M059J (cell line): Measurements from ENCODE around the gene RALGDS. TPM values are rescaled to one million over a fixed set of nuclear protein-coding genes. Genes with fewer than 3 reads are reported as not detected.
"Not testable (repeated sequence)": the region's sequence is repeated elsewhere in the genome, so short reads cannot be mapped to it uniquely, and the experiment has no call there.

Source experiments
- DNase-seq: peaks from one replicate; pipeline ENCODE4 v3.0.0-alpha.2; 2012; ENCODE audit warnings: low read depth
- total RNA-seq: library from RNA; depleted of rRNA; stranded (reverse); fragments of >200 nt; shearing (Covaris generic); gene quantifications from 2 replicates; pipeline ENCODE4 v1.2.3, GENCODE V29; 2014

The RALGDS gene
- total RNA-seq, 1 experiment from 2014 or later, result 11.8 TPM

DNA sequence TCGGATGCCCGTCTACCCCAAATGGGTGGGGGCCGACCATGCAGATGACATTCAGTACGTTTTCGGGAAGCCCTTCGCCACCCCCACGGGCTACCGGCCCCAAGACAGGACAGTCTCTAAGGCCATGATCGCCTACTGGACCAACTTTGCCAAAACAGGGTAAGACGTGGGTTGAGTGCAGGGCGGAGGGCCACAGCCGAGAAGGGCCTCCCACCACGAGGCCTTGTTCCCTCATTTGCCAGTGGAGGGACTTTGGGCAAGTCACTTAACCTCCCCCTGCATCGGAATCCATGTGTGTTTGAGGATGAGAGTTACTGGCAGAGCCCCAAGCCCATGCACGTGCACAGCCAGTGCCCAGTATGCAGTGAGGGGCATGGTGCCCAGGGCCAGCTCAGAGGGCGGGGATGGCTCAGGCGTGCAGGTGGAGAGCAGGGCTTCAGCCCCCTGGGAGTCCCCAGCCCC, 50.5 kb downstream of the RALGDS start:
- not testable (repeated sequence) for DNase-seq

DNA sequence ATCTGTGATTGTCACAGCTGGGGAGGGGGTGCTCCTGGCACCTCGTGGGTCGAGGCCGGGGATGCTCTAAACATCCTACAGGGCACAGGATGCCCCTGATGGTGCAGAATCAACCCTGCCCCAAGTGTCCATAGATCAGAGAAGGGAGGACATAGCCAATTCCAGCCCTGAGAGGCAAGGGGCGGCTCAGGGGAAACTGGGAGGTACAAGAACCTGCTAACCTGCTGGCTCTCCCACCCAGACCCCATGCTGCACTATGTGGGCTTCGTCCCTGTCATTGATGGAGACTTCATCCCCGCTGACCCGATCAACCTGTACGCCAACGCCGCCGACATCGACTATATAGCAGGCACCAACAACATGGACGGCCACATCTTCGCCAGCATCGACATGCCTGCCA, 52.6 kb downstream of the RALGDS start:
- DNase-seq, result not testable (repeated sequence)

DNA sequence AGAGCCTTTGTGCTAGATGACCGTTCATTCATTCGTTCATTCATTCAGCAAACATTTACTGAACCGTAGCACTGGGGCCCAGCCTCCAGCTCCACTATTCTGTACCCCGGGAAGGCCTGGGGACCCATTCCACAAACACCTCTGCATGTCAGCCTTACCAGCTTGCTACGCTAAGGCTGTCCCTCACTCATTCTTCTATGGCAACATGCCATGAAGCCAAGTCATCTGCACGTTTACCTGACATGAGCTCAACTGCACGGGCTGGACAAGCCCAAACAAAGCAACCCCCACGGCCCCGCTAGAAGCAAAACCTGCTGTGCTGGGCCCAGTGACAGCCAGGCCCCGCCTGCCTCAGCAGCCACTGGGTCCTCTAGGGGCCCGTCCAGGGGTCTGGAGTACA, 53.2 kb downstream of the RALGDS start:
- no peak for DNase-seq

DNA sequence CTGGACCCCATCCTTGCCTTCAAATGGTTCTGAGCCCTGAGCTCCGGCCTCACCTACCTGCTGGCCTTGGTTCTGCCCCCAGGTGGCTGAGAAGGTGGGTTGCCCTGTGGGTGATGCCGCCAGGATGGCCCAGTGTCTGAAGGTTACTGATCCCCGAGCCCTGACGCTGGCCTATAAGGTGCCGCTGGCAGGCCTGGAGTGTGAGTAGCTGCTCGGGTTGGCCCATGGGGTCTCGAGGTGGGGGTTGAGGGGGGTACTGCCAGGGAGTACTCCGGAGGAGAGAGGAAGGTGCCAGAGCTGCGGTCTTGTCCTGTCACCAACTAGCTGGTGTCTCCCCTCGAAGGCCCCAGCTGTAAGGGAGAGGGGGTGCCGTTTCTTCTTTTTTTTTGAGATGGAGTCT, 54.0 kb downstream of the RALGDS start:
- DNase-seq, result no peak

DNA sequence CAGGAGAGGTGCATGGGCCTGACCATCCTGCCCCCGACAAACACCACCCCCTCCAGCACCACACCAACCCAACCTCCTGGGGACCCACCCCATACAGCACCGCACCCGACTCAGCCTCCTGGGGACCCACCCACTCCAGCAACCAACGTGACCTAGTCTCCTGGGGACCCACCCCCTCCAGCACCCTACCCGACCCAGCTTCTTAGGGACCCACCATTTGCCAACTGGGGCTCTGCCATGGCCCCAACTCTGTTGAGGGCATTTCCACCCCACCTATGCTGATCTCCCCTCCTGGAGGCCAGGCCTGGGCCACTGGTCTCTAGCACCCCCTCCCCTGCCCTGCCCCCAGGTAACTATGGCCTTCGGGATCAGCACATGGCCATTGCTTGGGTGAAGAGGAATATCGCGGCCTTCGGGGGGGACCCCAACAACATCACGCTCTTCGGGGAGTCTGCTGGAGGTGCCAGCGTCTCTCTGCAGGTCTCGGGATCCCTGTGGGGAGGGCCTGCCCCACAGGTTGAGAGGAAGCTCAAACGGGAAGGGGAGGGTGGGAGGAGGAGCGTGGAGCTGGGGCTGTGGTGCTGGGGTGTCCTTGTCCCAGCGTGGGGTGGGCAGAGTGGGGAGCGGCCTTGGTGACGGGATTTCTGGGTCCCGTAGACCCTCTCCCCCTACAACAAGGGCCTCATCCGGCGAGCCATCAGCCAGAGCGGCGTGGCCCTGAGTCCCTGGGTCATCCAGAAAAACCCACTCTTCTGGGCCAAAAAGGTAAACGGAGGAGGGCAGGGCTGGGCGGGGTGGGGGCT, 54.7 kb downstream of the RALGDS start:
- DNase-seq, result no peak

DNA sequence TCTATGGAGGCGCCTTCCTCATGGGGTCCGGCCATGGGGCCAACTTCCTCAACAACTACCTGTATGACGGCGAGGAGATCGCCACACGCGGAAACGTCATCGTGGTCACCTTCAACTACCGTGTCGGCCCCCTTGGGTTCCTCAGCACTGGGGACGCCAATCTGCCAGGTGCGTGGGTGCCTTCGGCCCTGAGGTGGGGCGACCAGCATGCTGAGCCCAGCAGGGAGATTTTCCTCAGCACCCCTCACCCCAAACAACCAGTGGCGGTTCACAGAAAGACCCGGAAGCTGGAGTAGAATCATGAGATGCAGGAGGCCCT, 56.0 kb downstream of the RALGDS start:
- DNase-seq, result no peak

DNA sequence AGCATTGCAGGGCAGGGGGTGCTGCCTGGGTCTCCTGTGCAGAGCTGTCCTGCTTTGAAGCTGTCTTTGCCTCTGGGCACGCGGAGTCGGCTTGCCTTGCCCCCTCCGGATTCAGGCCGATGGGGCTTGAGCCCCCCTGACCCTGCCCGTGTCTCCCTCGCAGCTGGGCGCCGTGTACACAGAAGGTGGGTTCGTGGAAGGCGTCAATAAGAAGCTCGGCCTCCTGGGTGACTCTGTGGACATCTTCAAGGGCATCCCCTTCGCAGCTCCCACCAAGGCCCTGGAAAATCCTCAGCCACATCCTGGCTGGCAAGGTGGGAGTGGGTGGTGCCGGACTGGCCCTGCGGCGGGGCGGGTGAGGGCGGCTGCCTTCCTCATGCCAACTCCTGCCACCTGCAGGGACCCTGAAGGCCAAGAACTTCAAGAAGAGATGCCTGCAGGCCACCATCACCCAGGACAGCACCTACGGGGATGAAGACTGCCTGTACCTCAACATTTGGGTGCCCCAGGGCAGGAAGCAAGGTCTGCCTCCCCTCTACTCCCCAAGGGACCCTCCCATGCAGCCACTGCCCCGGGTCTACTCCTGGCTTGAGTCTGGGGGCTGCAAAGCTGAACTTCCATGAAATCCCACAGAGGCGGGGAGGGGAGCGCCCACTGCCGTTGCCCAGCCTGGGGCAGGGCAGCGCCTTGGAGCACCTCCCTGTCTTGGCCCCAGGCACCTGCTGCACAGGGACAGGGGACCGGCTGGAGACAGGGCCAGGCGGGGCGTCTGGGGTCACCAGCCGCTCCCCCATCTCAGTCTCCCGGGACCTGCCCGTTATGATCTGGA, 56.6 kb downstream of the RALGDS start:
- DNase-seq, result no peak

DNA sequence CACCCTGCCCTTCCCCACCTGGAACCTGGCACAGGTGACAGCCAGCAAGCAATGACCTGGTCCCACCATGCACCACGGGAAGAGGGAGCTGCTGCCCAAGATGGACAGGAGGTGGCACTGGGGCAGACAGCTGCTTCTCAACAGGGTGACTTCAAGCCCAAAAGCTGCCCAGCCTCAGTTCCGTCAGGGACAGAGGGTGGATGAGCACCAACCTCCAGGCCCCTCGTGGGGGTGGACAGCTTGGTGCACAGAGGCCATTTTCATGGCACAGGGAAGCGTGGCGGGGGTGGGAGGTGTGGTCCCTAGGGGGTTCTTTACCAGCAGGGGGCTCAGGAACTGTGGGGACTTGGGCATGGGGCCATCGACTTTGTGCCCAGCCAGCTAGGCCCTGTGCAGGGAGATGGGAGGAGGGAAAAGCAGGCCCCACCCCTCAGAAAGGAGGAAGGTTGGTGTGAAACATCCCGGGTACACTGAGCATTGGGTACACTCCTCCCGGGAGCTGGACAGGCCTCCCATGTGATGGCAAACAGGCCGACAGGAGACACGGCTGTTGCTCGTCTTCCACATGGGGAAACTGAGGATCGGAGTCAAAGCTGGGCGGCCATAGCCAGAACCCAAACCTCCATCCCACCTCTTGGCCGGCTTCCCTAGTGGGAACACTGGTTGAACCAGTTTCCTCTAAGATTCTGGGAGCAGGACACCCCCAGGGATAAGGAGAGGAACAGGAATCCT, 57.4 kb downstream of the RALGDS start:
- DNase-seq, result no peak

DNA sequence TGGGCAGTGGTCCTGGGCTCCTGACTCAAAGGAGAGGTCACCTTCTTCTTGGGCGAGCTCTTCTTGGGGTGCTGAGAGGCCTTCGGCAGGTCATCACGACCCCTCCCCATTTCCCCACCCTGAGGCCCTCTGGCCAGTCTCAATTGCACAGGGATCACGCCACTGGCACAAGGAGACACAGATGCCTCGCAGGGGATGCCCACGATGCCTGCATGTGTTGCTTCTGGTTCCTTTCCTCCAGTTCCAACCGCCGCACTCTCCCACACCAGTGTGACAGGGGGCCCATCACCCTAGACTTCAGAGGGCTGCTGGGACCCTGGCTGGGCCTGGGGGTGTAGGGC, 57.9 kb downstream of the RALGDS start:
- no peak for DNase-seq

DNA sequence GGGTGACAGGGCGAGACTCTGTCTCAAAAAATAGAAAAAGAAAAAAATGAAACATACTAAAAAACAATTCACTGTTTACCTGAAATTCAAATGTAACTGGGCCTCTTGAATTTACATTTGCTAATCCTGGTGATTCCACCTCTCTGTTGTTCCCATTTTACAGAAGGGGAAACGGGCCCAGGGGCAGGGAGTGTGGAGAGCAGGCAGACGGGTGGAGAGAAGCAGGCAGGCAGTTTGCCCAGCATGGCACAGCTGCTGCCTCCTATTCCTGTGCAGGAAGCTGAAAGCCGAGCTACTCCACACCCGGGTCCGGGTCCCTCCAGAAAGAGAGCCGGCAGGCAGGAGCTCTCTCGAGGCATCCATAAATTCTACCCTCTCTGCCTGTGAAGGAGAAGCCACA, 58.5 kb downstream of the RALGDS start:
- not testable (repeated sequence) for DNase-seq

DNA sequence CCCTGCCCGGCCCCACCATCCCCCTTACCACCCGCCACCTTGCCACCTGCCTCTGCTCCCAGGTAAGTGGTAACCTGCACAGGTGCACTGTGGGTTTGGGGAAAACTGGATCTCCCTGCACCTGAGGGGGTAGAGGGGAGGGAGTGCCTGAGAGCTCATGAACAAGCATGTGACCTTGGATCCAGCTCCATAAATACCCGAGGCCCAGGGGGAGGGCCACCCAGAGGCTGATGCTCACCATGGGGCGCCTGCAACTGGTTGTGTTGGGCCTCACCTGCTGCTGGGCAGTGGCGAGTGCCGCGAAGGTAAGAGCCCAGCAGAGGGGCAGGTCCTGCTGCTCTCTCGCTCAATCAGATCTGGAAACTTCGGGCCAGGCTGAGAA, 59.3 kb downstream of the RALGDS start, which contains the start of gene CEL:
CEL (plus strand) TSS at position 218 of the 382 bp plus-strand sequence; CDS start at position 240, 22 bp downstream.
- not testable (repeated sequence) for DNase-seq

DNA sequence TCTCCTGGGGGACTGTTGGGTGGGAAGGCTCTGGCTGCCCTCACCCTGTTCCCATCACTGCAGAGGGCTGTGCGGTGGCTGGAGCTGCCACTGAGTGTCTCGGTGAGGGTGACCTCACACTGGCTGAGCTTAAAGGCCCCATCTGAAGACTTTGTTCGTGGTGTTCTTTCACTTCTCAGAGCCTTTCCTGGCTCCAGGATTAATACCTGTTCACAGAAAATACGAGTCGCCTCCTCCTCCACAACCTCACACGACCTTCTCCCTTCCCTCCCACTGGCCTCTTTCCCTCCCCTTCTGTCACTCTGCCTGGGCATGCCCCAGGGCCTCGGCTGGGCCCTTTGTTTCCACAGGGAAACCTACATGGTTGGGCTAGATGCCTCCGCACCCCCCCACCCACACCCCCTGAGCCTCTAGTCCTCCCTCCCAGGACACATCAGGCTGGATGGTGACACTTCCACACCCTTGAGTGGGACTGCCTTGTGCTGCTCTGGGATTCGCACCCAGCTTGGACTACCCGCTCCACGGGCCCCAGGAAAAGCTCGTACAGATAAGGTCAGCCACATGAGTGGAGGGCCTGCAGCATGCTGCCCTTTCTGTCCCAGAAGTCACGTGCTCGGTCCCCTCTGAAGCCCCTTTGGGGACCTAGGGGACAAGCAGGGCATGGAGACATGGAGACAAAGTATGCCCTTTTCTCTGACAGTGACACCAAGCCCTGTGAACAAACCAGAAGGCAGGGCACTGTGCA, 59.8 kb downstream of the RALGDS start:
- not testable (repeated sequence) for DNase-seq

DNA sequence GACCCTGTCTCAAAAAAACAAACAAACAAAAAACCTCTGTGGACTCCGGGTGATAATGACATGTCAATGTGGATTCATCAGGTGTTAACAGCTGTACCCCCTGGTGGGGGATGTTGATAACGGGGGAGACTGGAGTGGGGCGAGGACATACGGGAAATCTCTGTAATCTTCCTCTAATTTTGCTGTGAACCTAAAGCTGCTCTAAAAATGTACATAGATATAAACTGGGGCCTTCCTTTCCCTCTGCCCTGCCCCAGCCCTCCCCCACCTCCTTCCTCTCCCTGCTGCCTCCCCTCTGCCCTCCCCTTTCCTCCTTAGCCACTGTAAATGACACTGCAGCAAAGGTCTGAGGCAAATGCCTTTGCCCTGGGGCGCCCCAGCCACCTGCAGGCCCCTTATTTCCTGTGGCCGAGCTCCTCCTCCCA, 60.6 kb downstream of the RALGDS start:
- no peak for DNase-seq

DNA sequence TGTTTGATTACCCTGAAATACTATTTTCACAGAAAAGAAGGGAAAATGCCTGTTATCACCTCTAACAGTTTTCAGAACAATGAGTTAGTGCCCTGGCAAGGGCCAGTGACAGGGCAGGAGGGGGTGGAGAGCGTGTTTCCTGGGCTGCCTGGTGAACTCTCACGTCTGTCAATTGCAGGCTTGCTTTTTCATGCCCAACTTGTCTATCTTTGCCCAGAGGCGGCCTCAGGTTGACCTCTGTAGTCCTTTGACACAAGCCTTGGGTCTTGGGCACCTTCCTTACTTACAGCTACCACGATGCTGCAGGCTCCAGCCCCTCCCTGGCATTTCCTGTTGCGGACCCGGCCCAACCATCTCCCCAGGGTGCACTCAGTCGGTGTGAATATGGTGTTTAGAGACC, 61.4 kb downstream of the RALGDS start:
- DNase-seq, result no peak

DNA sequence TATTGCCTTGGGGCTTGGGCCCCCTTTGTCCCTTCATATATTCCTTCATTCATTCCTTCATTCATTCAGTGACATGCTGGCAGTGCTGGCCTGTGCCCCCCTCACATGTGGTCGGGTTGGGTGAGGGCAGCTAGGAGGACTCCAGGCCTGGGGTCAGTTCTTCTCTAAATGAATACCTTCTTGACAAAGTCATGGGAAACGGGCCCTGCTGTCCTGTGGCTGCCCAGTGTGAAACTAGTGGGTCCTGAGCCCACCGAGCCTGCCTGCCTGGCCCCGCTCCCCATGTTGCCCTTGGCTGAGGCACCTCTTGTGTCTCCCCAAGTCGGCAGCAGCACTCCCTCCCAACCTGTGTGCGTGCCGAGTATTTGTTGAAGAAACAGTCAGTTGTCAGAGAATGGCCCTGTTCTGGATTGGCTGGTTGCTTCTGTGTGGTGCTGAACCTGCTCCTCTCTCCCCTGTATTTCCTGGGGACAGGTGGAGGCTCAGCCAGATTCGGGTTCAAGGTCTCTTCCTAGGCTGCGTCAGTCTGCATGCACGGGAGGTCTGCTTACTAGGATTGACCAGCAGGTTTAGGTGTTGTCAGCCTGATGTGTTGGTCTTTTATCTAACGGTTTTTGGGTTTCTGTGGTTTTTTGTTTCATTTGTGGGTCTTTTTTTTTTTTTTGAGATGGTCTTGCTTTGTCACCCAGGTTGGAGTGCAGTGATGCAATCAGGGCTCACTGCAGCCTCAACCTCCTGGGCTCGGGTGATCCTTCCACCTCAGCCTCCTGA, 62.3 kb downstream of the RALGDS start:
- no peak for DNase-seq

DNA sequence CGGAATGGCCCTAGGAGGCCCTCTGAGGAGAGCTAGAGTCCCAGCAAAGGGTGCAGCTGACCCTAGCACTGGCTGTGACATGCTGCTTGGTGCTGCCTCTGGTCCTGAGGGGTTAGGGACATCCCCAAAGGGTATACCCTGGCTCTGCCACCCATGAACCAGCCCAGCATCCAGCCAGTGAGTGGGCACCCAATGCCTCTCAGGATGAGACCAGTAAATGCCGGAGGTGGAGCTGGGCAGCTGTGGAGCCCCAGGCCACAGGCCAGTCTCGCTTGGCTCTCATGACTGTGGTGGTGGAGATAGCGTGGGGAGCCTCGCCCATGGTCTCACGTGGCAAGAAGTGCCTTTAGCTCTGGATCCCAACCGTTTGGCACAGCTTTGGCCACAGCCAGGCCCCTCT, 63.0 kb downstream of the RALGDS start:
- no peak for DNase-seq

DNA sequence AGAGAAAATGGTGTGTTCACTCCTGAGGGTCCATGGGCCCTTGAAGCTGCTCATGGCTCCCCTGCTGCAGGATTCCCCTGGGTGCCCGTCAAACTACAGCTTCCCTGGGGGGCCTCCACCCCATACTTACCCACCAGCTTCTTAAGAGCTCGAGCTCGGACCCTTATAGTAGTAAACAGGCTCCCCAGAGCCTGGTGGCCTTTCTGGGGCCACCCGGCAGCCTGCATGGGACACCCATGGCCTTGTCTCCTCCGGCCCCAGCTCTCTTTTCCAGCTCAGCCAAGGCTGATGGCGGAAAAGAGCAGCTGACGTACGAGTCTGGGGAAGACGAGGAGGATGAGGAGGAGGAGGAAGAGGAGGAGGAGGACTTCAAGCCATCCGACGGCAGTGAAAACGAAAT, 63.5 kb downstream of the RALGDS start:
- DNase-seq, result no peak

DNA sequence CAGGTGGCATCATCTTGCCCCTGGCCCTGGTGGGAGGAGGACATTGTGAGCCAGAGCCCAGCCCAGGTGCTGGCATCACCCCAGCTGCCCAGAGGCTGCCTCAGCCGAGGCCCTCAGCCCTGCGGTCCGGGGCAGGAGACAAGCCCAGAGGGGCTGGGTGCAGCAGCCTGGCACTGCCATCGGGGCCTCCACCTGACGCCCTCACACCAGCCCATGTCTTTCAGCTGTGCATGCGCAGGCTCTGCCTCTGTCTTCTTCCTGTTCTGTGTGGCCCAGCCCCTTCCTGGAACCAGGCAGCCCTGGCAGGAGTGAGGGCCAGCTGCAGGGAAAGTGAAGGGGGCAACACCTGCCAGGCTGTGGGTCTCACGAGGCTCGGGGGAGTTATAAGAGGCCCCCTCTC, 64.0 kb downstream of the RALGDS start:
- no peak for DNase-seq

DNA sequence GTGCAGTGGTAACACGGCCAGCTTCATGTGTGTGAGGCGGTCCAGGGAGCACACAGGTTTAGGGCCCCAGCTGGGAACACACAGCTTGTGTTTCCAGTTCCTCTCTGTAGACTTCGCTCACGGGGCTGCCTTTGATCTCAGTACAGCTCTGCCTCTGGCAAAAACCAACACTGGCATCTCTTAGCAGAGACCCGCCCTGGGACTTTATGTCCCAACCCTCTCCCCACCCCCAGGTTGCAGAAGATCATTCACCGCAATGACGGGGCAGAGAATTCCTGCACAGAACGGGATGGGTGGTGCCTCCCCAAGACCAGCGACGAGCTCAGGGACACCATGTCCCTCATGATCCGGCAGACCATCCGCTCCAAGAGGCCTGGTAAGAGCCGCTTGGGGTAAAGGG, 64.5 kb downstream of the RALGDS start:
- no peak for DNase-seq

DNA sequence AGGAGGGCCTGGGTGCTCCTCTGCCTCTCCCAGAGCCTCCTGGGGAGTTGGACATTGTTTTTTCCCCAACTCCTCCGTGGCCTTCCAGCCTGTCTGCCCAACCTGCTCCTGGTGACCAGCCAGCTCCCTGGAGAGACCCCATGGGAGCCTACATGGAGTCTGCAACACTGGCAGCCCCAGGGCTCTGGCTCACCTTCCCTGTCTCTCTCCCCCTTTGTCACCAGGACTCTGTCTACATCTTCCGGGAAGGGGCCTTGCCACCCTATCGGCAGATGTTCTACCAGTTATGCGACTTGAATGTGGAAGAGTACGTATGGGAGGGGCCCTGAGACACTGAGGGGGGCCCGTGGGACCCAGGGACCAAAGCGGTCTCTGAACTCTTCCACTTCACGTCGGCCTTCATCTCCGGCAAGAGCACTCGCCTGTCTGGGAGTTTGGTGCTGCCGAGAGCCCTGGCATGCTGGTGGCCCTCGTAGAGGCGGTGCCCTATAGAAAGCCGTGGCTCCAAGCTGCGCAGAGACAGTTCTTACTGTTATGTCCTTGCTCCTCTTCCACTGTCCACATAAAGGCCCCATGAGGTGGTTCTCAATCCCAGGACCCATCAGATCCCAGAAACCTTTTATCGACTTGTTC, 65.1 kb downstream of the RALGDS start:
- no peak for DNase-seq
